Pons (tissue), 1 donor: ENCODE data around the gene TCN2.
A peak's percentile ranks its signal among the peaks of the same experiment; 100 is the strongest.
"Not testable (repeated sequence)": the region's sequence is repeated elsewhere in the genome, so short reads cannot be mapped to it uniquely, and the experiment has no call there.

Experiments used
- DNase-seq: peaks from one replicate; pipeline ENCODE4 v3.0.0-alpha.2; 2016; ENCODE audit warnings: low spot score

Gene TCN2

DNA sequence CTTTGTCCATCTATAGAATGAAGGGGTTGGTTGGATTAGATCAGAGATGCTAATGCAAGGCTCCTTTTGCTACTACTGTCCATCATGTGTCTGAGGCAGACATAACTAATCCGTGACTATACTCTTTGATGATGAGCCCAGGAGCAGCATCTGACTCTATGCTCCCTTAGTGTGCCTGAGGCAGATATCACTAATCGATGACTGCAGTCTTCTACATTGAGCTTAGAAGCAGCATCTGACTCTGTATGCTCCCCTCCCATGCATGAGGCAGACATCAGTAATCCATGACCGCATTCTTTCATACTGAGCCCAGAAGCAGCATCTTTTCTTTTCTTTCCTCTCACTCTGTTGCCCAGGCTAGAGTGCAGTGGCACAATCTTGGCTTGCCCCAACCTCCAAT, 4.2 kb downstream of the TCN2 start:
- DNase-seq, result no peak

DNA sequence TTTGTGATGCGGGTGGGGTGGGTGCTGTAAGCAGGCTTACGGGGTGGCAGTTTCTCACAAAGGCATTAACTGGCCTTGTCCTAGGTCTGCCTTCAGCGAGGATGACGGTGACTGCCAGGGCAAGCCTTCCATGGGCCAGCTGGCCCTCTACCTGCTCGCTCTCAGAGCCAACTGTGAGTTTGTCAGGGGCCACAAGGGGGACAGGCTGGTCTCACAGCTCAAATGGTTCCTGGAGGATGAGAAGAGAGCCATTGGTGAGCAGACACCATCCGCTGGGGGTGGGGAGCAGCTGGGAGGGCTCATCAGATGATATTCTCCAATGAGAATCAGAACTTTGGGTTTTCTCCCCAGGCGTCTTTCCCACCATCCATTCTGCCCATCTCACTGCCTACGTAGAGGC, 5.8 kb downstream of the TCN2 start:
- DNase-seq, result no peak

DNA sequence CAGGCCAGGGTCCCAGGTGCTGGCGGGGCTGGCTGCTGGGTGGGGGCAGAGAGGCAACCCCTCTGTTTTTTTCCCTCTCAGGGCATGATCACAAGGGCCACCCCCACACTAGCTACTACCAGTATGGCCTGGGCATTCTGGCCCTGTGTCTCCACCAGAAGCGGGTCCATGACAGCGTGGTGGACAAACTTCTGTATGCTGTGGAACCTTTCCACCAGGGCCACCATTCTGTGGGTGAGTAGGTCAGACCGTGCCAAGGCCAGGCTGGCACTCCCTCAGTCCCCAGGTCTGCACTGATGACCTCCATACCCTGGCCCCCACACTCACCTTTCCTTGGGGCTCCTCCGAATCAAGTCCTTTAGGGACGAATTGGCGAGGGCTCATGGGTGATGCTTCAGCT, 7.3 kb downstream of the TCN2 start:
- no peak for DNase-seq

DNA sequence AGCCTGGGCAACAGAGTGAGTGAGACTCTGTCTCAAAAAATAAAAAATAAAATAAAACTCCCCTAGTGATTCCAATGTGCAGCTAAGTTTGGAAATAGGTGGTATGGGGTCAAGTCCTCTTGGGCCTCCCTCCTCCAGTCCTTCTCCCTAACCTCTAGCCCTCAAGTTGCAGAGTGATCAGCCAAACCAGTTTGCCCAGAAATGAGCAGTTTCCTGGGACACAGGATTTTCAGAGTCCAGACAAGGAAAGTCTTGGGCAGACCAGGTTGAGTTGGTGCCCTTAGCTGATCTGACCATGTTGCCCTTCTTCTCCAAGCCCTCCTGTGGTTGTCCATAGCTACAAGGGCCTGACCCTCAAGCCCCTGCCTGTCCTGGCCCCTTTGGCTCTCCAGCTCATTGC, 7.9 kb downstream of the TCN2 start:
- DNase-seq, result no peak

DNA sequence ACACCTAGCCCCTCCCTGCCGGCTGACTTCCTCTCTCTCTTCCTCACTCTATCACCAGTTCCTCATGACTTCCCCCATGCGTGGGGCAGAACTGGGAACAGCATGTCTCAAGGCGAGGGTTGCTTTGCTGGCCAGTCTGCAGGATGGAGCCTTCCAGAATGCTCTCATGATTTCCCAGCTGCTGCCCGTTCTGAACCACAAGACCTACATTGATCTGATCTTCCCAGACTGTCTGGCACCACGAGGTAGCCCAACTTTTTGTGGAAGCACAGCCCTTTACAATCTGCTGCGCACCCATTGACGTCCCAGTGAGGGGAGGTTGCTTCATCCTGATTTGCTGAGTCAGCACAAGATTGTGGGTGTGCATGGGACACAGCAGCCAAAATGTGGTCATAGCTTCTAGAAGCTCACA, 8.6 kb downstream of the TCN2 start:
- DNase-seq, result no peak

DNA sequence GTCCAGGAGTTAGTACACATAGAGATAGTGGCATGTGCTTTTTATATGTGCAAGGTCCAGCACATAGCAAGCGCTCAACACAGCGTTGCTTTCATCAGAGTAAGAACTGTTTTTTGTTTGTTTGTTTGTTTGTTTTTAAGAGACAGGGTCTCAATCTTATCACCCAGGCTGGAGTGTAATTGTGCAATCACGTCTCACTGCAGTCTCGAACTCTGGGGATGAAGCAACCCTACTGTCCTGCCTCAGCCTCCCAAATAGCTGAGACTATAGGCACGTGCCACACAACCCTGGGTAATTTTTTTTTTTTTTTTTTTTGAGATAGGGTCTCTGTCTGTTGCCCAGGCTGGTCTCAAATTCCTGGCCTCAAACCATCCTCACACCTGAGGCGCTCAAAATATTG, 10.8 kb downstream of the TCN2 start:
- no peak for DNase-seq

DNA sequence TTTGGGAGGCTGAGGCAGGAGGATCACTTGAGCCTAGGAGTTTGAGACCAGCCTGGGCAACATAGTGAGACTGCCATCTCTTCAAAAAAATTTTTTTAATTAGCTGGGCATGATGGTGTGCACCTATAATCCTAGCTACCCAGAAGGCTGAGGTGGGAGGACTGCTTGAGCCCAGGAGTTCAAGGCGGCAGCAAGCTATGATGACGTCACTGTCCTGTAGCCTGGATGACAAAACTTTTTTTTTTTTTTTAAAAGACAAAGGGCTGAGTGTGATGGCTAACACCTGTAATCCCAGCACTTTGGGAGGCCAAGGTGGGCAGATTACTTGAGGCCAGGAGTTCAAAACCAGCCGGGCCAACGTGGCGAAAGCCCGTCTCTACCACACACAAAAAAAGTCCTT, 12.9 kb downstream of the TCN2 start:
- not testable (repeated sequence) for DNase-seq

DNA sequence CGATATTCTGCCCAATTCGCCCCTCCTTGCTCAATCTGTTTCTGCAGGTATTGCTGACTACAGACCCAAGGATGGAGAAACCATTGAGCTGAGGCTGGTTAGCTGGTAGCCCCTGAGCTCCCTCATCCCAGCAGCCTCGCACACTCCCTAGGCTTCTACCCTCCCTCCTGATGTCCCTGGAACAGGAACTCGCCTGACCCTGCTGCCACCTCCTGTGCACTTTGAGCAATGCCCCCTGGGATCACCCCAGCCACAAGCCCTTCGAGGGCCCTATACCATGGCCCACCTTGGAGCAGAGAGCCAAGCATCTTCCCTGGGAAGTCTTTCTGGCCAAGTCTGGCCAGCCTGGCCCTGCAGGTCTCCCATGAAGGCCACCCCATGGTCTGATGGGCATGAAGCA, 19.4 kb downstream of the TCN2 start:
- DNase-seq, result no peak

DNA sequence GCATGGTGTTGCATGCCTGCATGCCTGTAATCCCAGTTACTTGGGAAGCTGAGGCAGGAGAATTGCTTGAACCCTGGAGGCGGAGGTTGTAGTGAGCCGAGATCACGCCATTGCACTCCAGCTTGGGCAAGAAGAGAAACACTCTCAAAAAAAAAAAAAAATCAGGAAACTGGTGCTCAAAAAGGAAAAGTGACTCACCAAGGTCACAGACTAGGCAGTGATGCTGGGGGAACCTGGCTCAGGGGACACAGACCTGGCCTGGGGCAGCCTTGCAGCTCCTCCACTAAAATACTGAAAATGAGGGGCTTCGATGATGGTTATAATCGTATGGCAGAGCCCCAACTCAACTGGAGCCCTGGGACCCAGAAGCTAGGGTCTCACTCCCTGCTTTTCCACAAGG, 20.5 kb downstream of the TCN2 start:
- DNase-seq, result no peak

DNA sequence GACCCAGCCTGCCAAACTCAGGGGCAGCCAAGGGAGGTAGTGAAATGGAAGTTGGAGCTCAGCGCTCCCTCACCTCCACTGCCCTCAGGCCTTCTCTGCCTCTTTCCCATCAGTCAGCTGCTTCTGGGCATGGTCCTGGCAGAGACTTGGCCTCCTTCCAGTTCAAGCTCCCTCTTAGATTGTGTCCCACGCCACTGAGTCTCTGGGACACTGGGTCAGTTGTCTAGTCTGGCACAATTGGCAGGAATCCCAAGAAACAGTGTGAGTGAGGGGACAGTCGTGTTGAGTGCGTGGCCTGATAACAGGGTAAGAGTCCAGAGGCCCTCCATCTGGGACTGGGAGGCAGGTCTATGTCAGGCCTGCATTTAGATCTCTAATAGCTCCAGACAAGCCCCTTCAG, 21.5 kb downstream of the TCN2 start:
- peak; percentile 77 for DNase-seq

DNA sequence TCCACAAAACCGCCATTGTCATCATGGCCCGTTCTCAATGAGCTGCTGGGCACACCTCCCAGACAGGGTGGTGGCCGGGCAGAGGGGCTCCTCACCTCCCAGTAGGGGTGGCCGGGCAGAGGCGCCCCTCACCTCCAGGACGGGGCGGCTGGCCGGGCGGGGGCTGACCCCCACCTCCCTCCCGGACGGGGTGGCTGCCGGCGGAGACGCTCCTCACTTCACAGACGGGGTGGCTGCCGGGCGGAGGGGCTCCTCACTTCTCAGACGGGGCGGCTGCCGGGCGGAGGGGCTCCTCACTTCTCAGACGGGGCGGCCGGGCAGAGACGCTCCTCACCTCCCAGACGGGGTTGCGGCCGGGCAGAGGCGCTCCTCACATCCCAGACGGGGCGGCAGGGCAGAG, 24.5 kb downstream of the TCN2 start:
- DNase-seq, result not testable (repeated sequence)

DNA sequence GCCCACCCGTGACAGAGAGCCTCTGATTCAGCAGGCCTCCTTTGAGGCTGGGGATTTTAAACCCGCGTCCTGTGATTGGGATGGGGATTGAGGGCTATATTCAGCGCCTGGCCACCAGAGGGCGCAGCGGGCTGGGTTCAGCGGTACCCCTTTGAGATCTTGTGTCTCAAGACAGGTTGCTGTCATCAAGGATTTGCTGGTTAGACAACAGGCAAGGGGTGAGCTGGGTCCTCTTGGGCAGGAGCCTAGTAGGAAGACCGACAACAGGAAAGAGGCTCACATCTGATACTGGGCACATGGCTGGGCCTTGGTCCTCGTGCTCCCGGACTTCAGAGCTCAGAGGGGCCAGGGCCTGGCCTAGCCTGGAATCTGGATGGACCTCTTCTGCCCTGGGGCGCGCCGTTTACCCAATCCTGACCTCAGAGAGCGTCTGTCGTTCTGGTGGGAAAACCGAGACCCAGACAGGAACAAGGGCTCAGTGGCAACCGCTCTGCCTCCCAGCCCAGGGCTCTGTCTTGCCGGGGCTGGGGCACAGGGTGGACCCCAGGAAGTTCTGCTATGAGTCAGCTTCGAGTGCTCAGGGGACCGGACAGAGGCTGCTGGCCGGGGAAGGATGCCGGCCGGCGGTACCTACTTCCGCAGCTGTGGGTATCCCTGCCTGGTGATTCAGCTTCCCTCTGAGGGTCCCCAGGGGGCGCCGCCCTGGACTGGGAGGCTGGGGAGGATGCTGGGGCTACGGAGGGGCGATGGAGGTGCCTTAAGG, 27.7 kb downstream of the TCN2 start:
- DNase-seq, result peak; percentile 90

DNA sequence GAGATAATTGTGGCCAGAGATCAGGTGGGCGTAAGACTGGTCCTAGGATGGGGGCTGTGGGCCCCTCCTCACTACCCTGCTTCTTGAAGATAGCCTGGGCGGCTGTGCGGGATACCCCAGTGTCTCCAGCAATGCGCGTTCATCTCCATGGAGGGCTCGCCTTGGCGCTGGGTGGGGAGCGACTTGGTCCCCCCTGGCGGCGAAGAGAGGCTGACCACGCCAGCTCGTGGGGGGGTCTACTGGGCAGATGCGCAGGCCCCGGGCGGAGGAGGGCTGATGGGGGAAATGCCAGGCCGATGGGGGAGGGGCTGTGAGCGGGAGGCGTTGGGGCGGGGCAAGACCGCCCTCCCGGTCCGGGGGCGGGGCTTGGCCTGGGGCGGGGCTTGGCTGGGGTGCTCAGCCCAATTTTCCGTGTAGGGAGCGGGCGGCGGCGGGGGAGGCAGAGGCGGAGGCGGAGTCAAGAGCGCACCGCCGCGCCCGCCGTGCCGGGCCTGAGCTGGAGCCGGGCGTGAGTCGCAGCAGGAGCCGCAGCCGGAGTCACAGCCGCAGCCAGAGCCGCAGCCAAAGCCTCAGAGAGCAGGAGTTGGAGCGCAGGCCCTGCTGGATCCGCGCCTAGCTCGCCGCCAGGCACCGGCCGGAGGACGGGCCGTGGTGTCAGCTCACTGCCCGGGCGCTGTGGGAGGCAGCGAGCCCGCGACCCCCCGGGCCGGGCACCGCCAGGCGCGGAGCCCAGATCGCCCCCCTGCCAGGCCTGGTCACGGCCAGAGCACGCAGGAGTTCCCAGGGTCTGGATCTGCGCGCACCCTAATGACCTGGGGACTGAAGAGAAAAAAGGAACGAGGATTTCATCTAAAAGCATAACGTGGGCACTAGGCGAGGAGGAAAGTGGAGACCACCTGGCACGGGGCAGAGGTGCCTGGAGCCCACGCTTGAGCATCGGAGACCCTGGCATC, 28.6 kb downstream of the TCN2 start, which contains the start of gene SLC35E4:
SLC35E4 (plus strand) TSS at position 509 of the 953 bp plus-strand sequence. CDS start 670 bp downstream, outside the sequence.
- peak; percentile 86 for DNase-seq

DNA sequence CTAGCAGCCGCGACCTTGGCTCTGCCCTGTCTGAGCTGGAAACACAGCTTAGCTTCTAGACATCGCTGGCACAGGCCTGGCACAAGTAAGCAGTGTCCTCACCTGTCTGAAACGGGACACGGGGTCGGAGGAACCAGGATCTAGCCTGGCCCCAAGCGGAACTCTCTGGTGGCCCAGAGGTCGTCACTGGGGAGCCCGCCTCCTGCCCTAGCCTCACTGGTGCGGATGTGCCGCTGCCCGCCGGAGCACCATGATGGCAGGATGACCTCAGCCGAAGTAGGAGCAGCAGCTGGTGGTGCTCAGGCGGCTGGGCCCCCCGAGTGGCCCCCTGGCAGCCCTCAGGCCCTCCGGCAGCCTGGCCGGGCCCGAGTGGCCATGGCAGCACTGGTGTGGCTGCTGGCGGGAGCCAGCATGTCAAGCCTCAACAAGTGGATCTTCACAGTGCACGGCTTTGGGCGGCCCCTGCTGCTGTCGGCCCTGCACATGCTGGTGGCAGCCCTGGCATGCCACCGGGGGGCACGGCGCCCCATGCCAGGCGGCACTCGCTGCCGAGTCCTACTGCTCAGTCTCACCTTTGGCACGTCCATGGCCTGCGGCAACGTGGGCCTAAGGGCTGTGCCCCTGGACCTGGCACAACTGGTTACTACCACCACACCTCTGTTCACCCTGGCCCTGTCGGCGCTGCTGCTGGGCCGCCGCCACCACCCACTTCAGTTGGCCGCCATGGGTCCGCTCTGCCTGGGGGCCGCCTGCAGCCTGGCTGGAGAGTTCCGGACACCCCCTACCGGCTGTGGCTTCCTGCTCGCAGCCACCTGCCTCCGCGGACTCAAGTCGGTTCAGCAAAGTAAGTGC, 29.5 kb downstream of the TCN2 start:
- DNase-seq, result no peak

DNA sequence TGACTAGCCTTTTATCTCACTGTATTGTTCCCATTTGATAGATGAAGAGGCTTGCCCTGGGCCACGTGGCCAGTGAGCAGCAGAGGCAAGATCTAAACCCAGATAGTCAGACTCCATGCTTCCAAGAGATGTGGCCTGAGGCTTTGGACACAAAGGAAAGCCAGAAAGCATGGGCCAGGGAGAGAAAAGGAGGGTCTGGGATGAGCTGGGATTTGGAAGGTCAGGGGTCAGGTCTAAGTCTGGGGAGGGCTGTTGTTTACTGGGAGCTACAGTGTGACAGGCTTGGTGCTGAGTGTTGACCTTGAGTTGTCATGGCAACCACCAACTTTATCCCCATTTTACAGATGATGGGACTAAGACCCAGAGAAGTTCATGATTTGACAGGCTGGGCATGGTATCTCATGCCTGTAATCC, 30.7 kb downstream of the TCN2 start:
- DNase-seq, result no peak

DNA sequence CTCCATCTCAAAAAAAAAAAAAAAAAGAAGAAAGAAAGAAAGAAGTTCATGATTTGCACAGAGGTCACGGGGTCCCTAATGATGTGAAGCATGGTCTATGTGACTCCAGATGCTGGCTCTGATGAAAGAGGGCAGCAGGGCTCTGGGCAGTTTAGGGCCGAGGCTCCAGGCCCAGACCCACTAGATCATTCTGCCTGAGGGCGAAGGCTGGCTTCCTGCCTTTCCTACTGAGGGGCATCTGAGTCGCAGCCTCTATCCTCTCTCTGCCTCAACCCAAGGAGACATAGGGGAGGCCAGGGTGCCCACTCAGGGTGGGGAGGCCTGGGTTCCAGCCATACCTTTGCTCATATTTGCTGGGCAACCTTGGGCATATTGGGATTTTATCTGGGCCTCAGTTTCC, 33.4 kb downstream of the TCN2 start:
- no peak for DNase-seq

DNA sequence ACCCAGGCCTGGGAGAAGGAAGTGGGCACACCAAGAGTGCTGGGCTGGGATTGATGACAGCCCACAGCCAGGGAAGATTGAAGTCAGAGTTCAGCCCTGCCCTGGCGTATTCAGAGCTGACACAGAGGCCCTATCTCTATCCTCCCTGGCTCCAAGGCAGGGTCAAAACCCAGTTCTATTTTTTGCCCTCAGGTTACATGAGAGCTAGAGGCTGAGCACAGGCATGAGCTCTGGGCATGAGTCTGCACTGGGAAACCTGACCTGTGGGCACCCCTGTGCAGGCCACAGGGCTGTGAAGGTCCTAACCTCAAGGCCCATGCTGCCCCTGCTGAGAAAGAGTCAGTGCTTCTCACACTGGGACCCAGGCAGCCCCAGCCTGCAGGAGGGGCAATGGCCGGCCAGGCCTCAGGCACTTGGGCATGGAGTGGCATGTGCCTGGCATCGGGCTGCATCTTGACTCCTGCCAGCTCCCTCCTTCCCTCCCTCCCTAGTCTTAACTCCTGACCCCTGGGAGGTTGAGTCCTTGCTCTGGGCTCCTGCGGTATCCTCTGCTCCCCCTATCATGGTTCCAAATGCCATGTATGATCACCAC, 34.0 kb downstream of the TCN2 start:
- DNase-seq, result no peak

DNA sequence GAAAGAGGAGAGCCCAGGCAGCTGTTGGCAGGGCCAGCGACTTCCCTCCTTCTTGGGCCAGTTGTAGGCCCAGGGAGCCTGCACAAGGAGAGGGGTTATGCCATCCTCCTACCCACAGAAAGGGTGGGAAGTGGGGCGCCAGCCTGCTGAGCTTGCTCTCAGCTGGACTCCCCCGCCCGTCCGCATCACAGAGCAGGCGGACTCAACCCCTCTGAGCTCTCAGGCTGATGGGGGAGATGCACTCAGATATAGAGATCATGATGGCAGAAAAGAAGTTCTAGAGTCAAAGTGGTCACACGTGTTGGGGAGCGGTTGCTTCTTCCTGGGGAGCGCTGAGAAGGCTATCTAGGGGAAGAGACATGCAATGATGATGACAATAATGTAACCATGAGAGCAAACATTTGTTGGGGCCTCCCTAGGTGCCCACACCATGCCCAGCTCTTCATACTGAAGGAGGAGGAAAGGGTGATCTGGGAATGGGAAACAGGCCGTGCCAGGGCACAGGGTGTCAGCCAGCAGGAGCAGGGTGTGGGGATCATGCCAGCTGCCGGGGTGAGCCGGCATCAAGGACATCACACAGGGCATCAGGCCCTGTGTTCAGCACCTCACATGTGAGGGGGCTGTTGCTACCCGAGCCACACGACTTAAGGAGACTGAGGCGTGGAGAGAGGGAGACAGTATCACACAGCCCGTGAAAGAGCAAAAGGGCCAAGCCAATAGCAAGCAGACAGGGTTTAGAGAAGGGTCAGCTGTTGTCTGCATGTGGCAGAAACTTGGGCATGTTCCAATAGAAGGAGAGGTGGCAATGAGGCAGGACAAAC, 36.3 kb downstream of the TCN2 start:
- DNase-seq, result peak; percentile 56

DNA sequence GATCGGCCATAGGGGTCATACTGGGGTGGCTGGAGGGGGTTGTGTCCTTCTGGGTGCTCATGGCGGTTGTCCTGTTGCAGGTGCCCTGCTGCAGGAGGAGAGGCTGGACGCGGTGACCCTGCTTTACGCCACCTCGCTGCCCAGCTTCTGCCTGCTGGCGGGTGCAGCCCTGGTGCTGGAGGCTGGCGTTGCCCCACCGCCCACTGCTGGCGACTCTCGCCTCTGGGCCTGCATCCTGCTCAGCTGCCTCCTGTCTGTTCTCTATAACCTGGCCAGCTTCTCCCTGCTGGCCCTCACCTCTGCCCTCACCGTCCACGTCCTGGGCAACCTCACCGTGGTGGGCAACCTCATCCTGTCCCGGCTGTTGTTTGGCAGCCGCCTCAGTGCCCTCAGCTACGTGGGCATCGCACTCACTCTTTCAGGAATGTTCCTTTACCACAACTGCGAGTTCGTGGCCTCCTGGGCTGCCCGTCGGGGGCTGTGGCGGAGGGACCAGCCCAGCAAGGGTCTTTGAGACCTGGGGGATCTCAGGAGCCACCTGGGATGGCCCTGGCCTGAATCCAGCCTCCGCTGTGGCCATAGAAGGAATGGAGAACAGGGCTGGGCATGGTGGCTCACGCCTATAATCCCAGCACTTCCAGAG, 39.7 kb downstream of the TCN2 start:
- DNase-seq, result no peak

DNA sequence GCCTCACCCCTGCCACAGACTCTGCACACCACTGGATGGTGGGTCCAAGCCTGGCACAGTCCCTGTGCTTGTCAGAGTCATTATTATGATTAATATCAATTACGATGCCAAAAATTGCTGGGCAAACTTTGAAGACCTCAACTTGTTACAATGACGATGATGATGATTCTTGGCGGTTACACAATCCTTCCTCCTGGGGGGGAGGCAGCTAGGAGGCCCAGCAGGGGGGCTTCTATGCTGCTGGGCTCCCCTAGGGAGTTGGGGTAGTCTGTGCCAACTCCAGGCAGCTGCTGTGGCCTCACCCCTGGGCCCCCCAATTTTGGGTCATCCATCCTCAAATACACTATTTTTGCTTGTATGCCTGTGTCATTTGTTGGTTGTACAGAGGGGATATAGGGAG, 40.6 kb downstream of the TCN2 start:
- no peak for DNase-seq
